Stimulated activated CD4-positive, alpha-beta T cell treated with anti-CD3 and anti-CD28 coated beads, Interleukin-1b, Interleukin-23, amount 100 ng/mL, for 1 hour (primary cell): Measurements from ENCODE around the gene TPRA1.

Source experiments
- DNase-seq, 2 donors: peaks; one replicate each; pipeline ENCODE4 v3.0.0-alpha.2; 2020; ENCODE audit warnings: low read depth in 2 of 2

Gene TPRA1

GRCh38 chr3:127590282-127590592 is 296 bp downstream of the TPRA1 start:
- DNase-seq = no peak

DNA sequence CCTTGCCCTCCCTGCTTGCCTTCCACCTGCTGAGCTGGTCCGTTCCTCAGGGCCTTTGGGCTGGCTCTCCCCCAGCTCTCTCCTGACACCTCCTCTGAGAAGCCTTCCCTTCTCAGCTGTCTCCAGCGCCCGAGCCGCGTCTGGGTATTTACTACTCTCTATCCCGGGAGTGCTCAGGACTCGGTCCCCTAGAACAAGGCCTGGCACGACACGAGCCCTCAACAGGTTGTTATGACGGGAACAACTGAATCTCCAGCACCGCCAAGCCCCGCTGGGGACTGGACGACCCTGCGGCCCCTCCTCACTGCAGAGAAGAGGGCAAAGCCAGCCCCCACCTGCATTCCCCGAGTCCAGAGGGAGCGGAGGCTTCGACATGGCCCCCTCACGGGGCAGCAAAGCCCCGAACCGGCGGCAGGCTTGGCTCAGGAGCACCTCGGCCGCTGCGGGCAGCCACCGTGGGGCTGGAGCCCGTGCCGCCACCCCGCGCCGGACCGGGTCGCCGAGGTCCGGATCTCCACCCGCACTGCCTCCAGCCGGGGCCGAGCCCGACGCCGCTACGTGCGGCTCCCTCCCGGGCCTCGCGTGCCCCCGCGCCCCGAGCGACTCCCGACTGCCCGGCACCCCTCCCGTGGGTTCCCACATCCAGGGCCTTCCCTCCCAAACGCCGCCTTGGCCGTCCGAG is 792 bp downstream of the TPRA1 start:
- DNase-seq = no peak

DNA sequence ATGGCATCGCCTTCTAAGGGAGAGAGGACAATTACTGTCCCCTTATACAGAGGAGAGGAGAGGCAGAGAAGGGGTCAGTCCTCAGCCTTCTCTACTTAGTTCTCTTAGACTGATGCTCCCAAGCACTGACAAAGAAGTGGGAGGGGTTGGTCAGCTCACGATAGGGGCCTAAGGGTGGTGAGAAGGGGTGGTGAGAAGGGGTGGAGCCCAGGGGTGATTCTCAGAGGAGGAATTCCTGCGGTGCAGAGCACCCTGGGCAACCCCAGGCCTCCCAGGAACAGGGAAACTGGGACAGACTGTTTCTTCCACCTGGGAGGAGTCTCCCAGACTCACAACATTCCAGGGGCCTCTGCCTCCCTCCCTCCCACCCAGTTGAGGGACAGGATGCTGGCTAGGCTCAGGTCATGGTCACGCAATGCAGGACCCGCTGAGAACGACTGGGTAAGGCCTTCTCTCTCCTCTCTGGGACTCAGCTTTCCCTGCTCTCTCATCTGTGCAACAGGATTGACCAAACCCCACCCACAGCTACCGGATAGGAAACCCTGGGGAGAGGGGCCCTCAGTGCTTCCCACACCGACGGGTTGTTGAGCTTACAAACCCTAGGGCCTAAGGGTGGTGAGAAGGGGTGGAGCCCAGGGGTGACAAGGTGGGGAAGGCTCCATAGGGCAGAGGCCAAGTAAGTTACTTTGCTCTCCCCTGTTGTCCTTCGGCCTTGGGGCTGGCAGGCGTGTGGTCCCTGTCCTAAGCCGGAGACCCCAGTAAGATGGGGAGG is 1.5 kb downstream of the TPRA1 start:
- DNase-seq = no peak

DNA sequence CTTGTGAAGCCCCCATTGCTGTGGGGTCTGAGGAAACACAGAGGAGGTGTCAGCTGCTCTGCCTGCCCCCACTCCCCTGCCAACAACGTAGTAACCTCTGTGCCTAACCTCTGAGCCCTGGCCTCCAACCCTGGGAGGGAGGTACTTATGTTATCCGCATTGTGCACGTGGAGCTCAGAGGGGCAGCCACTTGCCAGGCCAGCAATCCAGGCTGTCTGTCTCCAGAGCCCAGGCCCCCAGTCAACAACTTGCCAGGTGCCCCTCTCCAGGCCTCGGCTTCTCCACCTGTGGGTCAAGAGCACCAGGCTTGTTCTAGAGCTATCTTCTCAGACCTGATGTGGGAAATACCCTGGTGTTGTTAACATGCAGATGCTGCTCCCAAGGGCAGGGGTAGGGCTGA is 2.7 kb downstream of the TPRA1 start:
- DNase-seq = no peak

DNA sequence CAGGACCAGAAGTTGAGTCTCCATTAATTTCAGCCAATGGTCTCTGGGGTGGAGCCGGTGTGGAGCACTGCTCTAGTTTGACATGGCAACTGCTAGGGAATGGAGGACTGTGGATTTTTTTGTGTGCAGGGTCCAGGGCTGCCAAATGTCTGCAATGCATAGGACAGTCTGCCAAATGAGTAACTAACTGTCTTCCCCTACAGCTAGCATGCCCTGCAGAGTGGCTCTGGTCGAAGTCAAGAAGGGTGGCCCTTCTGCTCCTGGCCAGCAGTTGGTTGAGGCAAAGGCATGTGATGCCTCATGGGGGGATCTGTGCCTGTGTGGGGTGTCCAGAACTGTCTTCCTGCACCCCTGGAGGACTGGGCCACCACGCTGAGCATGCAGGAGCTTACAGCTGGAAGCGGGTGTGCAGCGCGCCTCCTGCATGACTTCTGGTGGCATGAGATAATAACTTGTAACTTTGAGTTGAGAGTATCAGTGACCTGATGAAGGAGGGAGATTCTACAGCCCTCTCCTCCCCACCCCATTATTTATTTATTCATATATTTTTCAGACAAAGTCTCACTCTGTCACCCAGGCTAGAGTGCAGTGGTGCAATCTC is 4.6 kb downstream of the TPRA1 start:
- no peak for DNase-seq

GRCh38 chr3:127585163-127585812 is 5.2 kb downstream of the TPRA1 start:
- DNase-seq = no peak

DNA sequence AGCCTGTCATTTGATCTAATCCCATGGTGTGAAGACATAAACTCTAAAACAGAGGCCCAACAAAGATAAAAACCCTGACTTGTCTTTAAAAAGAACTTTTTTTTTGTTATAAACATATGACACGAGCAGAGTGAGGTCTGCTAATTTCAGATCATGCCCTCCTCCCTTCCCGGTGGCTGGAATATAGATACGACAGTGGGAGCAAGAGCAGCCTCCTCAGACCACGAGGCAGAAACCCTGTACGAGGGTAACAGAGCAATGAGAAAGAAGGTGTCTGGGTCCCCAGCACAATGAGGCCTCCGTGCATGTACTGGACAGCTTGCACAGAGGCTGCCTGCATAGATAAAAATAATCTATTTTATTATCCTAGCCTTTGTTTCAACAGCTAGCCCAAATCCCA is 5.8 kb downstream of the TPRA1 start:
- DNase-seq = no peak

- no peak for DNase-seq
These were observed 10.0 kb downstream of the TPRA1 start for GRCh38 chr3:127580327-127581060.

DNA sequence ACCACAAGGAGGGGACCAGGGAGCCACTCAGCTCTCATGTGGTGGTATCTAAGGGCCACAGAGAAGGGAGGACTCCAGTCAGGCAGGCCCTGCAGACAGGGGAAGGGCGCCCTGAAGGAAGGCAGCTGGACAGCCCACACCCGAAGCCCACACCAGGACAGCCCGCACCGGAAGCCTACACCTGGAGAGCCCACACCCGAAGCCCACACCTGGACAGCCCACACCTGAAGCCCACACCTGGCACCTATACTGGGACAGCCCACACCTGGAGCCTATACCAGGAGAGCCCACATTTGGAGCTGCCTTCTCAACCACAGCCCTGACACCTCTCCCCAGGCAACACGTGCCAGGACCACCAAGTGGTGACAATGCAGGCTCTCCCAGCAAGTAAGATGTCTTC is 11.7 kb downstream of the TPRA1 start:
- DNase-seq = no peak

GRCh38 chr3:127578168-127578567 is 12.4 kb downstream of the TPRA1 start:
- no peak for DNase-seq

GRCh38 chr3:127577448-127577847 is 13.1 kb downstream of the TPRA1 start:
- no peak for DNase-seq

DNA sequence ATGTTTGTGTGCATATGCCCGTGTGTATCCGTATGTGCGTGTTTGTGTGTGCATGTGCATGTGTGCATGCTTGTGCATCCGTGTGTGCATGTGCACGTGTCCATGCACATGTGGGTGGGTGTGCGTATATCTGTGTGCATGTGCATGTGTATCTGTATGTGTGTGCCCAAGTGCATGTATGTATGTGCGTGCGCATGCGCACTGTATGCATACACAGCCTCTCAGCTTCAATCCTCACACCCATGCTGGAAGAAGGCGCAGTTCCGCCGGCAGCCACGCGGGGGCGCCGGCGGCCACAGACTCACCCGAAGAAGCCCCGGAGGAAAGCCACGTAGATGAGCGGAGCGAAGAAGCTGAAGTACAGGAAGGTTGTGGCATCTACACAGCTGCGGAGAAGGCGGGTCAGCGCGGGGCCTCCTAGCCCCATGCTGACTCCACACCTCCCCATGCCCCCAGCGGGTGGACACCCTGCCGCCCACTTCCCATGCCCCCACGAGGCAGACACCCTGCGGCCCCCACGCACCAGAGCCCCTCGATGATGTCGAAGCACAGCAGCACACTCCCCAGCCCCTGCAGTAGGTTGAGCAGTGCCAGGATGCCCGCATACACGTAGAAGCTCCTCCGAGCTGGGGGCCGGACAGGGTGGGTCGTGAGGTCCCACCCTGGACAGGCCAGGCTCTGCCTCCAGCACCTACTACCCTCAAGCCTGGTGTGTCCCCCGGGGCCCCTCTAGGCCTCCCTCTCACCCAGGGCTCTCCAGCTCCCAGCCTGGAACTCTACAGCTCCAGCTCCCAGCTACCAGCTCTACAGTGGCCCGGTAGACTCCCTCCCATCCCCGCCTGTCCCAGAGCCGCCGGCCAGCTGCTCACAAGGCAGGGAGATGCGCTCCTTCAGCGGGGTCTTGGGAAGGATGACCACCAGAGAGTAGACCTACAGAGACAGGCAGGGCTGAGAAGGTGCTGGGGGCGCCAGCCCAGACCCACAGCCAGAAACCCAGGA is 15.4 kb downstream of the TPRA1 start:
- peak; percentile 65 to 69 for DNase-seq

DNA sequence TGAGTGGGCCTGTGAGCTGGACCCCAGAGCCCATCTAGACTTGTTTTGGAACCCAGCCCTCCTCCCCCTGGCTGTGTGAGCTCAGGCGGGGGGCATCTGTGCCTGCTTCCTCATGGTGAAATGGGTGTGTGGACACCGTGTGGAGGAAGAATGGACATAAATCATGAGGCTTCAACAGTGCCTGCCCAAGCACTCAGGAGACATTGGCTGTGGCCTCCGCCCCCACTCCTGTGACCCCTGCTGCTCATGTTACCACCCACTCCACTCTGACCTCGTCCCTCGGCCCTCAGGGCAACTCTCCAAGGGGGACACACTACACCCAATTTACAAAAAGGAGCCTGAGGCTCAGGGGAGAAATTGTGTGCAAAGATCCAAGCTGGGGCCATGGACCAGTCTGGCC is 16.6 kb downstream of the TPRA1 start:
- DNase-seq = no peak

DNA sequence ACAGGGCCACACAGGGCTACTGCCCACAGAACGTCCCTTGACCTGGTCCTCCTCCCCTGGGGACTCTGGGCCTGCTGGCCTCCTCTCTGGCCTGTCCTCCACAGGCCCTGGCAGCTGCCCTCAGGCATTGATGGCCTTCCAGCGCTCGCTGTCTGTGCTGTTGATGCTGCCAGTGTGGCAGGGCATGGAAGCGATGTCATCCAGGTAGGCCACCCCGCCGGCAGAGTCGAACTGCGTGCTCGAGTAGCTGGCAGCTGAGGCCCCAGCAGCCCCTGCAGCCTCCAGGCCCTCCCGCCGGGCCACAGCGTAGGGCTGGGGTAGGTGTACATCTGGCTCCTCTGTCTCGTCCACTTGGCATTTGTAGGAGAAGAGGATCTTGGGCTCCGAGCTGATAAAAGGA is 17.1 kb downstream of the TPRA1 start:
- no peak for DNase-seq

- DNase-seq = no peak
These were observed 17.8 kb downstream of the TPRA1 start for GRCh38 chr3:127572735-127573134.

DNA sequence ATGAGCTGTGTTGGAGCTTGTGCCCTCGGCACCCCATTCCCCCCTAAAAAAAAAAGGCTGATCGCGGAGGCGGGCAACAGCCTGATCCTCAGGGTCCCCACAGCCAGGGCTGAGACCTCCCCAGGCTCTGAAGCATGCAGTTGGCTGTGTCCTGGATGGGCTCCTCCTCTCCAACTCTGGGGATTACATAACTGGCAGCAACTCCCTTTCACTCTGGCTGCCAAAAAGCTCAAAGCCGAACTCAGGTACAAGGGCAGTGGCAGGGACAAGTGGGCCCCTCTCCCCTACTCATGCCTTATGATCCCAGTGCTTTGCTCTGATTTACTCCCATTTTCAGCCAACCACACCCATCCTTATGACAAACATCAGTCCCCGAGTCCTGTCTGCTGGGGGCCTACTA is 18.3 kb downstream of the TPRA1 start:
- DNase-seq = no peak

GRCh38 chr3:127570520-127570919 is 20.0 kb downstream of the TPRA1 start:
- no peak for DNase-seq

GRCh38 chr3:127569160-127569559 is 21.4 kb downstream of the TPRA1 start:
- DNase-seq = no peak

GRCh38 chr3:127568586-127568985 is 21.9 kb downstream of the TPRA1 start:
- no peak for DNase-seq

DNA sequence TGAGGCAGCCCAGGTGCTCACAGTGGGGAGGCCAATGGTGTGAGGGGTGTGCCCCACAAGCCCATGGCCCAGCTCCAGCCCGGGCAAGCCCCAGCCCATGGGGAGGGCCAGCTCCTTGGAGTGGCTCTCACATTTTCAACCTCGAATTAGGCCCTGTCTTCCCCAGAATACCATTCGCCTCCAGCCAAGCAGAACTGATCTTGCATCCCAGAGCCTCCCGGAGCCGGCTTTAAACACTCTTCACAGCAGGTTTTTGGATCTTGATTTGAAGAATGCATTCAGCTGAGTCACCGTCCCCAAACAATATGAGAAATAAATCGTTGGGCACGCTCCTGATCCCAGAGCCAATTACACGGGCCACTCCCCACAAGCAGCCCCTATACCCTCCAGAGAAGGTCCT is 23.7 kb downstream of the TPRA1 start:
- no peak for DNase-seq

- DNase-seq = no peak
These were observed 24.8 kb downstream of the TPRA1 start for GRCh38 chr3:127565711-127566110.
